Renal cortex interstitium (tissue), 11 donors: ENCODE data around the gene OR4D2. TPM values are rescaled to one million over a fixed set of nuclear protein-coding genes. Genes with fewer than 3 reads are reported as not detected.

Experiments
- DNase-seq, 11 donors: peaks; one replicate each; pipeline ENCODE4 v3.0.0-alpha.2; 2013; ENCODE audit warnings: low read depth in 9 of 11, low spot score in 4 of 11; ENCODE audit errors: extremely low read depth in 1 of 11
- polyA plus RNA-seq, 3 donors: library from polyadenylated mRNA; unstranded; fragments of 120-200 nt; gene quantifications; one replicate each; pipeline ENCODE4 v1.2.1, GENCODE V29; 2013; ENCODE audit not compliant: insufficient read length in 3 of 3

The OR4D2 gene
- polyA plus RNA-seq, 3 donors = not detected

GRCh38 chr17:58200024-58200633, 33.3 kb downstream of the OR4D2 start:
- DNase-seq = peak in 3 of 11 donors; percentile 10 to 19 (median 15)

GRCh38 chr17:58202859-58203258, 36.1 kb downstream of the OR4D2 start:
- DNase-seq = no peak

- no peak for DNase-seq
Measured at GRCh38 chr17:58204796-58205195, 38.0 kb downstream of the OR4D2 start.

- no peak for DNase-seq
Measured at GRCh38 chr17:58205936-58206335, 39.2 kb downstream of the OR4D2 start.

- DNase-seq = no peak
Measured at GRCh38 chr17:58207451-58207850, 40.7 kb downstream of the OR4D2 start.

GRCh38 chr17:58208344-58208743, 41.6 kb downstream of the OR4D2 start:
- DNase-seq = no peak

- DNase-seq = no peak
Measured at GRCh38 chr17:58210922-58211321, 44.1 kb downstream of the OR4D2 start.

GRCh38 chr17:58215685-58216084, 48.9 kb downstream of the OR4D2 start:
- DNase-seq = no peak

- no peak for DNase-seq
Measured at GRCh38 chr17:58217766-58218165, 51.0 kb downstream of the OR4D2 start.

- peak; percentile 84 to 94 (median 90) for DNase-seq
Measured at GRCh38 chr17:58219007-58219788, 52.4 kb downstream of the OR4D2 start, which contains the start of gene MKS1. Gene MKS1, minus strand, starts transcription at chr17:58219255. Its CDS starts 25 bp downstream, at chr17:58219230.

GRCh38 chr17:58219789-58220183, 53.0 kb downstream of the OR4D2 start:
- DNase-seq = no peak

Other genes with a start within 250 kb of the OR4D2 start
- gene CUEDC1, start 211.6 kb upstream of the OR4D2 start, polyA plus RNA-seq = 10 to 100 TPM; 47.1 to 47.8 (median 47.7) TPM
- gene VEZF1, start 178.7 kb upstream of the OR4D2 start, polyA plus RNA-seq = 100 to 1,000 TPM in 2 of 3 donors, 10 to 100 TPM in 1; 99.9 to 111 (median 108) TPM
- 100 to 1,000 TPM; 337 to 438 (median 379) TPM for gene SRSF1, start 159.7 kb upstream of the OR4D2 start, polyA plus RNA-seq
- 10 to 100 TPM; 64.4 to 86.1 (median 82.9) TPM for gene DYNLL2, start 83.6 kb upstream of the OR4D2 start, polyA plus RNA-seq
- under 1 TPM in 2 of 3 donors, not detected in 1; 0.03 to 0.11 TPM for gene OR4D1, start 18.6 kb upstream of the OR4D2 start, polyA plus RNA-seq
- gene EPX, start 25.7 kb downstream of the OR4D2 start, polyA plus RNA-seq = under 1 TPM; 0.68 to 0.95 (median 0.89) TPM
- gene MKS1, start 52.3 kb downstream of the OR4D2 start, polyA plus RNA-seq = 10 to 100 TPM; 41.3 to 53.8 (median 43.0) TPM
- under 1 TPM; 0.14 to 0.22 (median 0.18) TPM for gene LPO, start 71.6 kb downstream of the OR4D2 start, polyA plus RNA-seq
- gene MPO, start 114.0 kb downstream of the OR4D2 start, polyA plus RNA-seq = 1 to 10 TPM; 3.2 to 7.0 (median 5.0) TPM
- 10 to 100 TPM; 46.5 to 78.4 (median 52.6) TPM for gene TSPOAP1, start 161.8 kb downstream of the OR4D2 start, polyA plus RNA-seq
- gene SUPT4H1, start 185.2 kb downstream of the OR4D2 start, polyA plus RNA-seq = 100 to 1,000 TPM; 120 to 143 (median 142) TPM